ENCODE measurements around the gene FLT1. TPM values are rescaled to one million over a fixed set of nuclear protein-coding genes. Genes with fewer than 3 reads are reported as not detected.

Gene FLT1
- total RNA-seq, 2 donors from 2014 or later, result 3.2 to 10.3 TPM

- Histone ChIP-seq H3K27ac (ENCODE audit: low read depth, low read length) (no peak overlapping the region), H3K4me3 (ENCODE audit: low read length) (no peak overlapping the region), H3K9ac (ENCODE audit: extremely low read depth, low read length, poor library complexity, severe bottlenecking) (no peak overlapping the region), H3K4me1 (ENCODE audit: control insufficient read depth, insufficient read depth, low read length) (no peaks in the 10 kb centered on the region), H3K36me3 (ENCODE audit: control insufficient read depth, insufficient read depth, low read length) (no peaks in the 10 kb centered on the region), H3K9me3 (ENCODE audit: control insufficient read depth, low read length) (no peaks in the 10 kb centered on the region), H3K27me3 (ENCODE audit: control insufficient read depth, insufficient read depth, low read length, poor library complexity, severe bottlenecking) (no peaks in the 10 kb centered on the region)
- Mint-ChIP-seq H3K9me3 (no peaks in the 10 kb centered on the region), H3K27ac (no peak overlapping the region), H3K4me1 (peaks cover 12% of the 10 kb centered on the region), H3K27me3 (ENCODE audit: insufficient read depth) (no peaks in the 10 kb centered on the region), H3K36me3 (ENCODE audit: low read depth) (no peaks in the 10 kb centered on the region), H3K4me3 (no peak overlapping the region)
- WGBS, 2 experiments (ENCODE audit: insufficient coverage in 1 of 2, insufficient read length in 1 of 2), result 86 to 89% methylated on average over 3 to 5 of the region's 5 CpGs
- TF ChIP-seq CTCF (conservative IDR thresholded peaks at IDR 0.05), result no peak
- DNase-seq, result no peak
Observed at GRCh38 chr13:28347456-28348371, 147.2 kb downstream of the FLT1 start.

GRCh38 chr13:28346154-28346553, 148.8 kb downstream of the FLT1 start:
- Histone ChIP-seq H3K9ac (ENCODE audit: extremely low read depth, low read length, poor library complexity, severe bottlenecking) (no peak overlapping the region), H3K27me3 (ENCODE audit: control insufficient read depth, insufficient read depth, low read length, poor library complexity, severe bottlenecking) (no peaks in the 10 kb centered on the region), H3K27ac (ENCODE audit: low read depth, low read length) (no peak overlapping the region), H3K4me3 (ENCODE audit: low read length) (no peak overlapping the region), H3K36me3 (ENCODE audit: control insufficient read depth, insufficient read depth, low read length) (no peaks in the 10 kb centered on the region), H3K4me1 (ENCODE audit: control insufficient read depth, insufficient read depth, low read length) (no peaks in the 10 kb centered on the region), H3K9me3 (ENCODE audit: control insufficient read depth, low read length) (no peaks in the 10 kb centered on the region)
- no peaks in the 10 kb centered on the region for H3K9me3 Mint-ChIP-seq
- WGBS, 2 experiments (ENCODE audit: insufficient coverage in 1 of 2, insufficient read length in 1 of 2), result 75 to 86% methylated on average over 2 of the region's 2 CpGs
- H3K4me3 Mint-ChIP-seq, result no peak overlapping the region
- no peaks in the 10 kb centered on the region for H3K36me3 Mint-ChIP-seq (ENCODE audit: low read depth)
- H3K4me1 Mint-ChIP-seq, result peaks cover 10% of the 10 kb centered on the region
- no peak overlapping the region for H3K27ac Mint-ChIP-seq
- H3K27me3 Mint-ChIP-seq (ENCODE audit: insufficient read depth), result no peaks in the 10 kb centered on the region
- no peak for DNase-seq
- no peak for TF ChIP-seq CTCF (conservative IDR thresholded peaks at IDR 0.05)

GRCh38 chr13:28344163-28344562, 150.8 kb downstream of the FLT1 start:
- no peaks in the 10 kb centered on the region for H3K4me1 ChIP-seq (ENCODE audit: control insufficient read depth, insufficient read depth, low read length)
- H3K27me3 ChIP-seq (ENCODE audit: control insufficient read depth, insufficient read depth, low read length, poor library complexity, severe bottlenecking), result no peaks in the 10 kb centered on the region
- no peaks in the 10 kb centered on the region for H3K36me3 ChIP-seq (ENCODE audit: control insufficient read depth, insufficient read depth, low read length)
- H3K9me3 Mint-ChIP-seq, result no peaks in the 10 kb centered on the region
- H3K9me3 ChIP-seq (ENCODE audit: control insufficient read depth, low read length), result no peaks in the 10 kb centered on the region
- TF ChIP-seq CTCF (conservative IDR thresholded peaks at IDR 0.05), result no peak
- H3K27ac ChIP-seq (ENCODE audit: low read depth, low read length), result no peak overlapping the region
- no peak for DNase-seq
- 85 to 93% methylated on average over 3 of the region's 3 CpGs for WGBS, 2 experiments (ENCODE audit: insufficient coverage in 1 of 2, insufficient read length in 1 of 2)
- no peaks in the 10 kb centered on the region for H3K36me3 Mint-ChIP-seq (ENCODE audit: low read depth)
- H3K4me1 Mint-ChIP-seq, result peaks cover 8% of the 10 kb centered on the region
- no peak overlapping the region for H3K9ac ChIP-seq (ENCODE audit: extremely low read depth, low read length, poor library complexity, severe bottlenecking)
- no peak overlapping the region for H3K4me3 ChIP-seq (ENCODE audit: low read length)
- H3K27me3 Mint-ChIP-seq (ENCODE audit: insufficient read depth), result no peaks in the 10 kb centered on the region
- no peak overlapping the region for H3K27ac Mint-ChIP-seq
- H3K4me3 Mint-ChIP-seq, result no peak overlapping the region
